Adipocyte (in vitro differentiated cells): ENCODE data around the gene MAD1L1.
A peak's percentile ranks its signal among the peaks of the same experiment; 100 is the strongest.

Source experiments
- DNase-seq: peaks from one replicate; pipeline ENCODE4 v3.0.0-alpha.2; 2015; ENCODE audit warnings: low read depth
- H3K27me3 ChIP-seq: replicated peaks from 2 replicates; pipeline ENCODE4 v1.7.0; 2013; ENCODE audit warnings: mild to moderate bottlenecking, low read length, moderate library complexity; ENCODE audit not compliant: control insufficient read depth, insufficient read depth
- H3K36me3 ChIP-seq: 2 replicates; pipeline ENCODE4 v1.7.0; 2013; ENCODE audit warnings: low read length, mild to moderate bottlenecking, moderate library complexity; ENCODE audit not compliant: control insufficient read depth, insufficient read depth, severe bottlenecking
- H3K4me1 ChIP-seq: 2 replicates; pipeline ENCODE4 v1.7.0; 2013; ENCODE audit warnings: mild to moderate bottlenecking, low read length, moderate library complexity; ENCODE audit not compliant: control insufficient read depth, insufficient read depth
- H3K4me3 ChIP-seq: 2 replicates; pipeline ENCODE4 v1.7.0; 2013; ENCODE audit warnings: mild to moderate bottlenecking, low read length, moderate library complexity
- H3K9ac ChIP-seq: 2 replicates; pipeline ENCODE4 v1.7.0; 2013; ENCODE audit warnings: mild to moderate bottlenecking, low read length, moderate library complexity
- H3K9me3 ChIP-seq: 2 replicates; pipeline ENCODE4 v1.7.0; 2013; ENCODE audit warnings: mild to moderate bottlenecking, low read length, moderate library complexity; ENCODE audit not compliant: control insufficient read depth

MAD1L1 gene

DNA sequence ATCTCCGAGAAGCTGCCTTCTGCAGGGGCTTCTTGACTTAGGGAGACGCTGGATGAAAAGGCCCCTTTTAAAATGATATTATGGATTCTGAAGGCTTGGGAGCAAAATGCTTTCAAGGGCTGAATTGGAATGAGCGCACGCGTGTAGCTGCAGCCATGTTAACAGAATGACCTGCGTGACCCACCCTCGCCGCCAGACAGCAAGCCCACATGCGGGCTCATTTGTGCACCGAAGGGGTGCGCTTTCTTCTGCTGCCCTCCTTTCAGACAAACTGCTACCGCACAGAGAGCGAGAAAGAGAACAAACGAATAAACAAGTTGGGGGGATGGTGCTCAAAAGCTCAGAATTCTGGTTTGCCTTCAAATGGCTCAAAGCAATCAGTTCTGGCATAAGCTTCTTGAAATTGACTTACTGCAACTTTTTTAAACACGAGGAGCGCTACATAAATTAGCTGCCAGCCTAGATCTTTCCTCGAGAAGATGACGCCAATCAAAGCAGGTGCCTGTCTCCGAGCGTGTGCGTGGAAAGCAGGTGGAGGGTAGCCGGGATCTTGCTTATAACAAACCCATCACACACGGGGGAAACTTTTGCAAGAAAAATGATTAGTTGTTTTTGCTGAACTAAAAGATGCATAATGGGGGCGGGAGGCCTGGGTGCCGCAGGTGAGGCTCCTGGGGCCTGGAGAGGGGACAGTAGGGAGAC is 268.4 kb downstream of the MAD1L1 start:
- H3K27me3 ChIP-seq, result no peaks in the 10 kb centered on the region
- H3K9ac ChIP-seq, result no peak overlapping the region
- H3K36me3 ChIP-seq, result no peaks in the 10 kb centered on the region
- no peak overlapping the region for H3K4me3 ChIP-seq
- no peaks in the 10 kb centered on the region for H3K4me1 ChIP-seq
- no peak for DNase-seq
- no peaks in the 10 kb centered on the region for H3K9me3 ChIP-seq

GRCh38 chr7:1963575-1963974 is 269.2 kb downstream of the MAD1L1 start:
- DNase-seq, result no peak
- no peak overlapping the region for H3K4me3 ChIP-seq
- no peaks in the 10 kb centered on the region for H3K27me3 ChIP-seq
- no peaks in the 10 kb centered on the region for H3K9me3 ChIP-seq
- no peaks in the 10 kb centered on the region for H3K4me1 ChIP-seq
- no peaks in the 10 kb centered on the region for H3K36me3 ChIP-seq
- no peak overlapping the region for H3K9ac ChIP-seq

DNA sequence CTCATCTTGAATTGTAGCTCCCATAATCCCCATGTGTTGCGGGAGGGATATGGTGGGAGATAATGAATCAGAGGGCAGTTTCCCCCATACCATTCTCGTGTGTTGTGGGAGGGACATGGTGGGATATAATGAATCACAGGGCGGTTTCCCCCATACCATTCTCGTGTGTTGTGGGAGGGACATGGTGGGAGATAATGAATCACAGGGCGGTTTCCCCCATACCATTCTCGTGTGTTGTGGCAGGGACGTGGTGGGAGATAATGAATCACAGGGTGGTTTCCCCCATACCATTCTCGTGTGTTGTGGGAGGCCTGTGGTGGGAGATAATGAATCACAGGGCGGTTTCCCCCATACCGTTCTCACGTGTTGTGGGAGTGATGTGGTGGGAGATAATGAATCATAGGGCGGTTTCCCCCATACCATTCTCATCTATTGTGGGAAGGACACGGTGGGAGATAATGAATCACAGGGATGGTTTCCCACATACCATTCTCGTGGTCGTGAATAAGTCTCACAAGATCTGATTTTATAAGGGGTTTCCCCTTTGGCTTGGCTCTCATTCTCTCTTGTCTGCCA is 271.0 kb downstream of the MAD1L1 start:
- DNase-seq, result peak; percentile 60
- Histone ChIP-seq H3K27me3 (no peaks in the 10 kb centered on the region), H3K9me3 (no peaks in the 10 kb centered on the region)

DNA sequence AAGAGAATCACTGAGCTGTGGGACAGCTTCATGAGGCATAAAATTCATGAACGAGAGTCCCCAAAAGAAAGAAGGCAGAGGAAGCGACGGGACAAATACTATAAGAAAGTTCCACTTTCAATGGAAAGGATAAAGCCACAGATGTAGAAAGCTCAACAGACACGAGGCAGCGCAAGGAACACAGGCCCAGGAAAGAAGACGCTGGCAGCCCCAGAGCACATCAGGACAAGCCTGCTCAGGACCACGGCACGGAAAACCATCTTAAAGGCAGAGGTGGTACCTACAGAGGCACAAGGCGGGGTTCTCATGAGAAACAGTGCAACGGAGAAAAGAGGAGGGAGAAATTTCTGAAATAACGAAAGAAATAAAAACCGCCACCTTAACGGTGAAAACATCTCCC is 273.4 kb downstream of the MAD1L1 start:
- DNase-seq, result no peak
- Histone ChIP-seq H3K9ac (no peak overlapping the region), H3K4me3 (no peak overlapping the region), H3K27me3 (no peaks in the 10 kb centered on the region), H3K9me3 (no peaks in the 10 kb centered on the region), H3K36me3 (peaks cover 10% of the 10 kb centered on the region), H3K4me1 (peaks cover 3% of the 10 kb centered on the region)

More for the DNA sequence above, 271.0 kb downstream of the MAD1L1 start:
- Histone ChIP-seq H3K4me3 (no peak overlapping the region), H3K4me1 (no peaks in the 10 kb centered on the region), H3K36me3 (peaks cover 10% of the 10 kb centered on the region), H3K9ac (no peak overlapping the region)

DNA sequence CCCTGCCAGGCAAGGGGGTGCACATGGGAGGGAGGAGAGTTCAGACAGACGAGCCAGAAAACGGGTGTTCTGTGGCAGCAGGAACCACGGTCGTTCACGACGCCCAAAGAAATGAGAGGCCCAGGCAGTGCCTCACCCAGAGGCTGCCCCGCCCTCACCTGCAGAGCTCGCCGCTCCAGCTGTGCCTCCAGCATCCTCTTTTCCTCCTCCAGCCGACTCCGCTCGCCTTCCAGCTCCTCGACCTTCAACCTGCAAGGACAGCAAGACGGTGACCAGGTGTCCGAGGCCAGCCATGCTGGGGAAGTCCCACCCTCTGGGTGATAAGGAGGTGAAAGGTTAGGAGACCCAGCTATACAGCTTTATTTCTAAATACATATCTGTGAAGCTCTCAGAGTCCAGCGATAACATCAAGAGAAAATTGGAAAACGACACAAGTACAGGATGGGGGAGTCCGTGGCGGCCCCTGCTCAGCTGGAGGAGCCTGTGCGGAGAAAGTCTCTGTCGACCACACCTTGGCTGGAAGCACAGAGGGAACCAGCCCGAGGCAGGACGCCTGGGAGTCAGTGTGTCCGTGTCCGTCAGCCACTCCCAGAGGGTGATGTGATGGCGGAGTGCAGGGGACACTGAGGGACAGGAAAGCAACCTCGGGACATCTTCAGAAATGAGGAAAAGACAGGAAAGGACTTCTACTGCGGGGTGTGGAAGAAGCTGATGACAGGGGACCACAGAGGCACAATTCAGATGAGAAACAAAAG is 275.1 kb downstream of the MAD1L1 start:
- Histone ChIP-seq H3K36me3 (peaks cover 10% of the 10 kb centered on the region), H3K9me3 (no peaks in the 10 kb centered on the region), H3K9ac (no peak overlapping the region), H3K27me3 (no peaks in the 10 kb centered on the region), H3K4me1 (peaks cover 3% of the 10 kb centered on the region), H3K4me3 (no peak overlapping the region)
- DNase-seq, result no peak

DNA sequence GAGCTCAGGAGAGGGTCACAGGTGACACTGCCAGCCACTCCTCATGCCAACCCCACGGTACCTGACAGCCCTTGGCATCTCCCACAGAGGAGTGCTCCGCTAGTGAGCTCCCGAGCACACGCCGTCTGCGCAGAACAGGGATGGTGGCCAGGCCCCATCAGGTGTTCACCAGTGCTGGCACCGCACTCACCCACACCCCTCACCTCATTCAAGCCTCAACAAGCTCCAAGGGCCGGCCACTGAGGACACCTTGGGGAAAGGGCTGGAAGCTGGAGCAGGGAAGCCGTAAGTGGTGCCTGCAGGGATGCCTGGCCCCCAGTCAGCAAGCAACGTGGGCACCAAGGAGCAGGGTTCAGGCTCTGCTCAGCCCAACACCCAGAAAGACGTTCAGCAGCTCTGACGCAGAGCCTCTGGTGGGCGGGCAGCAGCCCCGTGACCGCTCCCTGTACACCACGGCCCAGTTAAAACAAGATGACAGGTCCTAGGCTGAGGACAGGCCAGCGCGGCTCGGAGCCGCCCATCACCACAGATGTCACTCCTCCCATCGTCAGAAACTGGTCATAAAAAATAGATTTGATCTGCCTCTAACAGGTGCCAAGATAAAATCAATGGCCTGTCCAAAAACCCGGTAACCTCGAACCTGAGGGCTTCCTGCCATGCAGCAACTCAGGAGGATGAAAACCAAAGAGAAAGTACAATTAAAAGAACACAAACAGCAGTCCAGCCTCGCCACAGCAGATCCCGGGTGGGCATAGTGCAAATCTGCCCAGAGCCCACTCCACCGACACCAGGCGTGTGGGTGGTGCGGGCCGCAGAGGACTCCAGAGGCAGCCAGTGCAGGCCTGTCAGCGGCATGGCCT is 275.9 kb downstream of the MAD1L1 start:
- DNase-seq, result no peak
- H3K9me3 ChIP-seq, result no peaks in the 10 kb centered on the region
- H3K27me3 ChIP-seq, result no peaks in the 10 kb centered on the region
- peaks cover 10% of the 10 kb centered on the region for H3K36me3 ChIP-seq
- no peak overlapping the region for H3K4me3 ChIP-seq
- no peak overlapping the region for H3K9ac ChIP-seq
- peaks cover 3% of the 10 kb centered on the region for H3K4me1 ChIP-seq

GRCh38 chr7:1956141-1956540 is 276.6 kb downstream of the MAD1L1 start:
- no peak for DNase-seq

DNA sequence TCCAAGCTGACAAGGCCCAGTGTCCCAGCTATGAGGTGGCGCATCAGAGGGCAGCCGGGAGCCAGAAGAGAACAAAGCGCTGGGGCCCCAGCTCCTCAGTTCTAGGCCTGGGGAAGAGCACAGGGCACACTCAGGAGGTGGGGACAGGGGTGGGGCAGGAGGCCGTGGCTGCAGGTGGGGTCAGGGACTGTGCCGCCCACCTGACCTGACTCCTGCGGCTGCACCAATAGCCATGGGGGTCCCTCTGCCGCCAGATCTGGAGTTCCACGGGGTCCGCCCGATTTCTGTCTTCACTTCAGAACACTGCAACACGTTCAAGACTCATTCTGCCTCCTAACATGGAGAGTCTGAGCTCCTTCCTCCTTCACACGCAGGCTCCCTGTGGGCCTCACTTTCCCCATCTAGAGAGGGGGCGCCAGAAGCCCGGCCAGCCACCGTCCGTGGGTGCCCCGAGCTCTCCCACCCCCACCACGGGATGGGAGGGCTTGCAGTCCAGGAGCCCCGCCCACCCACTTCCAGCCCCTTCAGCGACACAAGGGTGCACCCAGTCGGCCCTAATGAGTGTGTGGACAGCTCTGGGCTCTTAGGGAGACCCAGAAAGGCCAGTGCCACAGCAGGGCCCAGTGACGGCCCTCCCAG is 278.3 kb downstream of the MAD1L1 start:
- Histone ChIP-seq H3K27me3 (no peaks in the 10 kb centered on the region), H3K4me3 (no peak overlapping the region), H3K9me3 (no peaks in the 10 kb centered on the region), H3K4me1 (peaks cover 3% of the 10 kb centered on the region), H3K36me3 (peaks cover 10% of the 10 kb centered on the region), H3K9ac (no peak overlapping the region)
- DNase-seq, result no peak

More at GRCh38 chr7:1956141-1956540, 276.6 kb downstream of the MAD1L1 start:
- H3K27me3 ChIP-seq, result no peaks in the 10 kb centered on the region
- H3K4me1 ChIP-seq, result peaks cover 3% of the 10 kb centered on the region
- H3K9me3 ChIP-seq, result no peaks in the 10 kb centered on the region
- H3K4me3 ChIP-seq, result no peak overlapping the region
- H3K36me3 ChIP-seq, result peaks cover 10% of the 10 kb centered on the region
- H3K9ac ChIP-seq, result no peak overlapping the region

DNA sequence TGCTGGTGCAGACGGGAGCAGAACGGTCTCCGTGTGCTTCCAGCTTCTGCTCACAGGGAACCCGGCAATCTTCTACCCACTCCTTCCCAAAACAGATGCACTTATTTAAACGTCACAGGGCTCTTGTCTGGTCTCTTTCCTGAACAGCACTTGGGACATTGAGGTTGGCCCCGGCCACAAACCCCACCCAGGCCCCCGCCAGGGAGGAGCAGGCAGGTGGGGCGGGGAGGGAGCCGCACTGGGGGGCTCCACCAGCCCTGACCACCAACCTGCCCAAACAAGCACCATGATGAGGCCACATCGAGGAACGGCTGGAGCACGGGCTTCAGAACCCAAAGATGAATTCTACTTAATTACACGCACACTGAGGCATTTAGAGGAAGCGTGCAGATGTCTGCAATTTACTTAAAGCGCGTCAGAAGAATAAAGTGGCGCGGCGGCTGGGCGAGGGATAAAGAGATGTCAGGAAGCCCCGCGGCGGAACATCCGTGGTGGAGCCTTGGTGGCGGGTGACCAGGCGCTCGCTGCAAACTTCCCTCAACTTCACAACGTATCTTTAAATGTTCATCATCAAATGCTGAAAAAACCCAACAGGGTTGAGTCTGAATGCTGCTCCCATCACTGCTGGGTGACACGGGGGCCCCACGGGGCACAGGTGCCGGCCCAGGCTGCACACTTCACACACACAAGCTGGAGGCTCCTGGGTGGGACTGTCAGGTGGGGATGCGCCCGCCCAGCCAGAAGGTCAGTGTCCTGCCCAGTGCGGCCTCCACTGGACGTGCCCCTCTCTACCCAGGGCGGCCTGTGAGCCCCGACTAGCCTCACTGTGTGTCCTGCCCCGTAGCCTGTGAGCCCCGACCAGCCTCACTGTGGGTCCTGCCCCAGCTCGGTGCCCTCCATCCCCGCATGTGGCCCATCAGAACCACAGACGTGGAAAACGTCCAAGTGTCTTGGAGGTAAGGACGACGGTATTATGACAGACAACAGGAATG is 279.2 kb downstream of the MAD1L1 start:
- Histone ChIP-seq H3K27me3 (no peaks in the 10 kb centered on the region), H3K9ac (no peak overlapping the region), H3K4me3 (no peak overlapping the region), H3K36me3 (peaks cover 10% of the 10 kb centered on the region), H3K9me3 (no peaks in the 10 kb centered on the region), H3K4me1 (peaks cover 3% of the 10 kb centered on the region)
- DNase-seq, result no peak

- DNase-seq, result no peak
- no peak overlapping the region for H3K4me3 ChIP-seq
- H3K36me3 ChIP-seq, result peaks cover 7% of the 10 kb centered on the region
- no peak overlapping the region for H3K9ac ChIP-seq
- peaks cover 3% of the 10 kb centered on the region for H3K4me1 ChIP-seq
- no peaks in the 10 kb centered on the region for H3K27me3 ChIP-seq
- no peaks in the 10 kb centered on the region for H3K9me3 ChIP-seq
Measured at GRCh38 chr7:1952781-1953180, 280.0 kb downstream of the MAD1L1 start.
